Inflammatory macrophage (primary cell): Measurements from ENCODE around the gene MYMK.

Experiments used
- DNase-seq, 2 donors: peaks; one replicate each; pipeline ENCODE4 v3.0.0-alpha.2; 2020 to 2022

Gene MYMK

DNA sequence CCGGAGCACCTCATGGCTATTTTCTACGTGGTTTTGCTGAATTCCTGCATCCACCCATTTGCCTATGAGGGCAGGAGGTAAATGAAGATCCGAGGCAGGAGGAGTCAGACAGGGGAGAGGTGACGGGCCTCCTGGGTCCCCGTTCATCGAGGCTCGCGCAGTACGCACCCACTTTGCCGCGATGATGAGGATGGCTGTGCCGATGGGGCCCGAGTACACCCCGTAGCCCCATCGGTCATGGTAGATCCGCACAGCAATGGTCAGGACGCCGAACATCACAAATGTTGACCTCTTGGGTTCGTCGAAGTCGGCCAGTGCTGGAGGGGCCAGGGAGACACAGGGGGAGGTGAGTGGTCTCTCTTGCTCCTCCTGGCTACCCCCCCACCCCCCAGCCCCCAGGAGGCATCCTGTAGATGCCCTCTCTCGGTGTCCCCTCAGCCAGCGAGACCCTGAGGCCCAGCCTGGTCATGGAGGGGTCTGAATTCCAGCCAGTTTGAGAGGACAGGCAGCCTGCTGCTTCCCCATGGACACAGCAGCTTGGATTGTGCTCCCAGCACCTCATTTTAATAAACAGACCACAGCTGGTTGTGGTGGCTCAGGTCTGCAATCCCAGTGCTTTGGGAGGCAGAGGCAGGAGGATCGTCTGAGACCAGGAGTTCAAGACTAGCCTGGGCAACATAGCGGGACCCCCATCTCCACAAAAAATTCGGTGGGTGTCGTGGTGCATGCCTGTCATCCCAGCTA, 5.9 kb downstream of the MYMK start:
- DNase-seq, result no peak

DNA sequence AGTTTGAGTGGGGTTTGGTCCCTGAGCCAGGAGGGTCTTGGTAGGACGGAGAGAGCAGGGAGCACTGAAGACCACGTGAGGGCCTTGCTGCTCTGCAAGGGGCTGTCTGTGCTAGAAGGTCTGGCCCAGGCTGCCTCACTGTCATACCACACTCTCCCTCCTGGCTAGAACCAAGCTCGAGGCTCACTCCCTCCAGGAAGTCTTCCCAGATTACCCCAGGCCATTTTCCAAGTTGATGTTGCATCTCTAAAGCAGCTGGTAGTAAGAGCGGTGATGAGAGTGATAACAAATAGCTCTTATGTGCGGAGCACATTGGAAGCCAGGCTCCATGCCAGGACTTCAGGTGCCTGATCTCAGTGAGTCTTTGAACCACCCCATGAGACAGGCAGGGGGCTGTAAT, 6.6 kb downstream of the MYMK start:
- no peak for DNase-seq

DNA sequence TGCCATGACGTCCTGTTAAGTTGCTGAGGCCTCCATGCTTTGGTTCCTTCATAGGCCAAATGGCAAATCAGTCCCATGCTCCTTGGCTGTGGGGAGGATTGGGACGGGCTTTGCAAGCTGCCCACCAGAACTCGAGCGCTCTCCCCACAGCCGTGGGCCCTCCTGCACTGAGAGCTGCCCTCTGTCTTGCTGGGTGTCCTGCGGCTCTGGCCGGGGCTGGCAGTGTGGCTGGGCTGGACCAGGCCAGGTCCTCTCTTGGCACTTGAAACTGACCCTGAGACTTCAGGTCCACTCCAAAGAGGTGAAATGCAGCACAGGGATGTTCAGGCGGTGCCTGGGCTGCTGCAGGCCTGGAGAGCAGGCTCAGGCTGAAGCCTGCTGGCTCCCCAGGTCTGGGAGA, 7.0 kb downstream of the MYMK start:
- no peak for DNase-seq

DNA sequence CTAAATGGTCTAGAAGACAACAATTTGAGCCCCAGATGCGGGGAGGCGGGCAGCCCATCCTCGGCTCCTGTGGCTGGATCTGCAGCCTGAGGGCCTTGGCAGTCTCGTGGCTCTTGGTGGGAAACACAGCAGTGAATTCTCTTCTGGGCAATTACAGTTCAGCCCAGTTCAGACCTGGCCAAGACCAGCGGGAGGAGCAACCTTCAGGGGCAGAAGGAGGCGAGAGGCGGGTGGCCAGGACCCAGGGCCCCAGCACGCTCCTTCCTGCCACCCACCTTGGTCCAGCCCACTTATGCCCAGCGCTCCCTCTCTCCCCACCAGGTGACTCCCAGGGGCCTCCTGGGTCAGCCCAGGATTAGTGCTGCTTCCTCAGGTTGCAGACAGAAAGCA, 7.8 kb downstream of the MYMK start:
- no peak for DNase-seq

DNA sequence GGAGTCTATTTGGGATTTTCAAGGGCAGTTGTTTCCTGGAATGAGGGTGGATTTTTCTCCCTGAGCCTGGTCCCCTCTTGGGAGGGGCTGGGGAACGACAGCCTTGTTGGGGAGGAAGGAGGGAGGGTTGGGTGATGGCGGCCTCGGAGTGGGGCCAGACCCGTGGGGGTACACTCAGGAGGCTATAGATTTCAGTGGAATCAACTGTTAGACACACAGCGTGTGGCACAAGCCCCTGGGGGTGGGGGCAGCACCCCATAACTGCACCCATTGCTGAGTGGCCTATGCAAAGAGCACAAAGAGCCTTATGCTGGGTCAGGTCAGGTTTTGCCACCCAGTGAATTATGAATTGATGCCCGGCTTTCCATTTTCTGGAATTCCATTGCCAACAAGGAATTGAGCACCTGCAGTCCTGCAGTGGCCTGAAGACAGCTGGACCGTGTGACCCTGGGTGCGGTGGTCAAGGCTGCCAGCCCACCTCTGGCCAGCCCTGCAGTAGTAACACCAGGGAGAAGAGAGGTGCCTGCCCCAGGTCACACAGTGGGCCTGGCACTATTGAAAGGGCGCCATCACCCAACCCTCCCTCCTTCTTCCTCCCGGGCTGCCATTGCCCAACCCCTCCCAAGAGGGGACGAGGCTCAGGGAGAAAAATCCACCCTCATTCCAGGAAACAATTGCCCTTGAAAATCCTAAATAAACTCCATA, 8.4 kb downstream of the MYMK start:
- DNase-seq, result no peak

DNA sequence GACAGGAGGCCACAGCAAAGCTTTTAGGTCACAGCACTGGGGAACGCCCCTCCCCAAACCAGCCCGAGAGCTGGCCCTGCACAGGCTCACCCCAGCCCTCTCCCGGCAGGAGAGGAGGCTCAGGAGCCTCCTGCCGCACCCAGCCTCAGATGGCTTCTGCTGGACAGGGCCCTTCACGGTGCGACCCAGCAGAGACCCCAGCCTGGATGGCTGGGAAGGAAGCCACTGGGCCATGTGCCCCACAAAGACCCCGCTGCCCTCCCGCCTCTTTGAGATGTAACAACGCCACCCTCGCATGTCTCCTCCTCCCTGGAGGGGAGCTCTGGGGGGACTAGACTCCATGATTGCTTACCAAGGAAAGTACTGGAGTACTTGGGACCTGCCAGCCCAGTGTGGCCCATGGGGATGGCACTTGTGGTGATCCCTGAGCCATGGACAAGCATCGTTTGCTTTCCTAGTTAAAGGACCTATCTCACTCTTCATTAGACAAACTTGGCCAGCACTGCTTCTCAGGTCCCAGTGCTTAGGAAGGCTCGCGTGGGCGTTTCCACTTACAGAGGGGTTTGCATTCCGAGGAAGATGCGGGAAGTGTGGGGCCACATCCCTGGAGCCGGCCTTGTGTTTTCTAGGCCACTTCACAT, 9.0 kb downstream of the MYMK start:
- no peak for DNase-seq

DNA sequence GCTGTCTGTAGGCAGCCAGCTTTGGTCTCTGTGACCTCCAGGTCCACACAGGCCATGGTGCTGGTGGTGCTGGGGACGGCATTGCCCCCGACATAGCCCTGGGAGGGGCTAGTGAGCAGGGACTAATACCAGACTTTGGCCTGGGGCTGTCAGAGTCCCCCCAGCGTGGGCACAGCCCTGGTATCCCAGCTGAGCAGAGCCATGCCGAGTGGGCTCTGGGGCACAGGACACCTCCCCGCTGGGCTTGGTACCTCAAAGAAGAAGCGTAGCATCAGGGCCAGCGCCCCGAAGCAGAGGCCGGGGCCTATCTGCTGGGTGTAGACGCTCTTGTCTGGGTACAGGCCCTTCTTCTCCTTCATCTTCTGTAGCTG, 9.5 kb downstream of the MYMK start:
- no peak for DNase-seq

DNA sequence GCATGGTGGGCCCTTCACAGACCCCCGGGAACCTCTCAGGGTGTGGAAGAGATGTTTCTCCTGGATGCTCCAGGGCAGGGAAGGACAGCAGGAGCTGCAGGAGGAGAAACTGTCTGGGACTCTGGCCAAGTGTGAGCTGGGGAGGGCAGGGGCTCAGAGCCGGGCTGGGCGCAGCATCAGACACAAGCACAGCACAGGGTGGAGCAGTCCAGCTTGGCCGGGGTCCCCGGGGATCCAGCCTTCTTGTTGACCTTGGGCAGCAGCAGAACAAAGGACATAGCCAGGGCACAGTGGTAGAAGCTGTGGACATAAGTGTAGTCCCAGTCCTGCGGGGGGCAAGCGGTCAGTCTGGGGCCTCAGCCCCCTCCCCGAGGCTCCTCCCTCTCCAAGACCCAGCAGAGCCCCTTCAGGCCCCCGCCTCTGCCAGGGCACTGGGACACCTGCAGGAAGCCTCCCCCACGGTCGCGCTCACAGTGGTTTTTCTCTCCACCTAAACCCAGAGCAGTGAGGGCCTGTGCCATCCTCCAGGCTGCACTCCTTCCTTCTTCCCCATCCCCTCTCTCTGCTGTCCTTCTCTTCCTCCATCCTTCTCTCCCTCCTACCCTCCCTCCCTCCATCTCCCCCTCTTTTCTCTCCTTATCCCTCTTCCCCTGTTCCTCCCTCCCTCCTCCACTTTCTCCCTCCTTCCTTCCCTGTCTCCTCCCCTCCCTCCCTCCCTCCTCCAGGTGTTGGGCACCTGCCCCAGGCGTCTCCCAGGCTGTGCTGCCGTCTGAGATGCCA, 10.1 kb downstream of the MYMK start:
- DNase-seq, result no peak

DNA sequence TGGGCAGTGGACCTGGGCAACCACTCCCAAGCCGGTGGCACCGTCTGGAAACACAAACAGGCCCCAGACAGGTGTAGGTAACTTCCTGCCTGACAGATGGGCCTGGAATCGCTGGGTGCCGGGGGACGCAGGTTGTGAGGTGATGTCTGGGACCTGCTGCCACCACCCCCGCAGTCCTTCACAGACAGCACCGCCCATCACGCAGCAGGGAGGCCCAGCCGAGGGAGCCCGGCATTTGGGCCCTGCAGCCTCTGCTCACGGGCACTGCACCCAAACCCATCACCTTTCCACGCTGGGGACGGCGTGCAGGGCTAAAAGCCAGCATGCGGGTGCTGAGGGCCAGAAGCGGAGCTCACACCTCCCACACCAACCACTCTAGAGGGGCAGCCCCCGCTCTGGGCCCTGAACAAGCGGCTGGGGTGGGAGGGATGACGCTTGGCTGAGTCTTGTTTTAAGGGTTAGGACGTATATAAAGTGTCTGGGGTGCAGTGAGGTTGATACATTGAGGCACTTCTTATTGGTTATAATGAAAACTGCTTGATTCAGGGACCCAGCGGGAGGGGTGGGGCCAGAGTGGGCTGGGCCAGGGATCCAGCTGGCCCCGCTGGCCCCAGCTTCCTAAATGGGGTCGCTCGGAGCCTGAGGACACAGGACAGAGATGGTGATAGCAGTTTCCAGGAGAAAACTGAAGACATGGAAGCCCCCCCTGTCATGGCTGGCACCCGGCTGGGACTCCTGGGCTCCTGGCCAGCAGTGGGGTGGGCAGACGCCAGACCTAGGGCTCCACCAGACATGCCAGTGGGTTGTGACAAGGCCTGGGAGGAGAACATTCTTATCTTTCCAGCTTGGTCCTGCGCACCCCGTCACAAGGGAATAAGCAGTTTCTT, 11.3 kb downstream of the MYMK start:
- no peak for DNase-seq

DNA sequence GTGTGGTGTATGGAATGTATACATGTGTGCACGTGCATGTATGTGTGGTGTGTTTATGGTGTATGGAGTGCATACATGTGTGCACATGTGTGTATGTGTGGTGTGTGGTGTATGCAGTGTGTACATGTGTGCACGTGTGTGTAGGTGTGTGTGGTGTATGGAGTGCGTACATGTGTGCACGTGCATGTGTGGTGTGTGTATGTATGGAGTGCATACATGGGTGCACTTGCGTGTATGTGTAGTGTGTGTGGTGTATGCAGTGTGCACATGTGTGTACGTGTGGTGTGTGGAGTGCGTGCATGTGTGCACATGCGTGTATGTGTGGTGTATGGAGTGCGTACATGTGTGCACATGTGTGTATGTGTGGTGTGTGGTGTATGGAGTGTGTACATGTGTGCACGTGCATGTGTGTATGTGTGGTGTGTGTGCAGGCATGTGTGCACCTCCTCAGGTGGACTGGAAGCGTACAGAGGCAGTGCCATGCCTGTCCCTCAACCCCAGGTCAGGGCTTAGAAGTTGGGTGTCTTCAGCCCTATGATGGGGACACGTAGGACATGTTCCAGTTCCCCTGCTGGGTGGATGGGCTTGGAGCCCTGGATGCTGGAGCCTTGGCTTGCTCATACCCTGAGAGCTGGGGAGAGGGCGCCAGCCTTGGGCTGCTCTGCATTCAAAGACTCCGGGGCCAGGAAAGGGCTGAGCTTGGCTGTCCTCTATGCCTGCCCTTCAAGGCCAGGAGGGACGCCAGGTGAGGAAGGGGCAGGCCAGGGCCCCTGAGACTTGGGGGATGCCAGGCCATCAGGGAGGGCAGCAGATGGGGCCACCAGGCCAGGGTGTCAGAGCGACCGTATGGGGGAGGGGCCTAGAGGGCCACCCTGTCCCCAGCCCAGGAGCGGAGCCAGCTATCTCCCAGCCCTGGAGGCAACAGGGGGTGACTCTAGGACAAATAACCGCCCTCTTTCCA, 12.2 kb downstream of the MYMK start:
- DNase-seq, result no peak

DNA sequence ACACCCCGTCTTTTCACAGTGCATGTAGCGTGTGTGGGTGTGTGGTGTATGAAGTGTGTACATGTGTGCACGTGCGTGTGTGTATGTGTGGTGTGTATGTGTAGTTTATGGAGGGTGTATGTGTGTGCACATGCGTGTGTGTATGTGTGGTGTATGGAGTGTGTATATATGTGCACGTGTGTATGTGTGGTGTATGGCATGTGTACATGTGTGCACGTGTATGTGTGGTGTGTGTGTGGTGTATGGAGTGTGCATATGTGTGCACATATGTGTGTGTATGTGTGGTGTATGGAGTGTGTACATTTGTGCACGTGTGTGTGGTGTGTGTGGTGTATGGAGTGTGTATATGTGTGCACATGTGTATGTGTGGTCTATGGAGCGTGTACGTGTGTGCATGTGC, 13.2 kb downstream of the MYMK start:
- no peak for DNase-seq

DNA sequence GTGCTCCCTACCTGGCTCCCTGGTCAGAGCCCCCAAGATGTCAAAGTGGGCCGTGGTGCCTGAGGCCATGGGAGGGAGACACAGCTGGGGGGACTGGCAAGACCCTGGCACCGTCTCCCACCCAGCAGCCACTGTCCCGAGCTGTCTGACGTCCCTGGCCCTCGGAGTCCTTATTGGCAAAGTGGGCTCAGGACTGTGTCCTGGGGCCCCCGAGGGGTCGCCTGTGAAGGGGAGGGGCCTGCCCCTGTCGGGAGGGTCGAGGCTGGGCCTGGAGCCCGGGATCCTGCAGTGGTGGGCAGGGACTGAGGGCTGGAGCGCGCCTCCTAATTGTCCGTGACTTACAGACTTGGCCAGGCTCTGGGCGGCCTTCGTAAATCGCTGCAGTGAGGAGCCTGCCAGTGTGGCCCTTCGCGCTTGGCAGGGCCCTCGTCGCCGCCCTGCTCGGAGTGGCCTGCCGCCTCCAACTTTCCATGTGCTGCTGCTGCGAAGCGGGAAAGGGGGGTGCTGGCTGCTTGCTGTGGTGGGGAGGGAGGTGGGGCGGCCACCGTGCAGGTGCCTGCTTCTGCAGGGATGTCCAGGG, 13.7 kb downstream of the MYMK start:
- no peak for DNase-seq

DNA sequence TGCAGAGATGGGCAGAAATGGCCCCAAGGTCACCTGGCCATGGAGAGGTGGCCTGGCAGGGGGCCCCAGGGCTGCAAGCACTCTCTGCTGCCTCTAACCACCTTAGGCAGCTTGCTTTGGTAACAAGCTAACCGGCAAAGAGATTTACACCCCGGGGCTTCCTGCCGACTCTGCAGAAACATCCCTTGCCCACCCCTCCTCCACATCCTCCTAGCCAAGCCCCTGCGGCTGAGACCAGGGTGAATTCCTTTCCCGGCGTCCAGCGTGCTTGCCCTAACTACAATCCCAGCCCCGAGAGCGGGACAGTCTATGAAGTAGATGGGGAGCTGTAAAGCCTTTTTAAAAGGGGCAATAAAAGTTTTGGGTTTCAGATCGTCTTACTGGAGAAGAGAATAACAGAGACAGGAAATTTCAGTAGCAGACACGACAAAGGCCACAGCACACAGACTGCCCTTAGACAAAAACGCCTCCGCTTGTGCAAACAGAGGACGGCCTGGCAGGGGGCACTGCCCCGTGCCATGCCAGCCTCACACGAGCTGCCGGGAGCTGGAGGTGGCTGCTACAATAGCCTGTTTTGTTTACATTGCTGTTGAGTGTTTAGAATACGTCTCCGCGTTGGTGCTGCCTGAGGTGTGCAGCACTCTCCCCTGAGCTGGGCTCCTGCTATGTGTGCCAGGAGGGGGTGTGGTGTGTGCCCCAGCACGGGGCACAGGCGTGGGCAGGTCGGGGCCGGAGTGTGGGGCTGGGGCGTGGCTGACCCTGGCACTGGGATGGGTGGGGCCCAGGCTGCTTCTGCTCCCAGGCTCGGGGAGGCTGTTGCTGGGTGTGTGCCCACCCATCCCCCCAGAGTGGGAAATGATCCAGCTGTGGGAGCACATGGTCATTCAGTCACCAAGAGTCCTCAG, 15.3 kb downstream of the MYMK start:
- no peak for DNase-seq

DNA sequence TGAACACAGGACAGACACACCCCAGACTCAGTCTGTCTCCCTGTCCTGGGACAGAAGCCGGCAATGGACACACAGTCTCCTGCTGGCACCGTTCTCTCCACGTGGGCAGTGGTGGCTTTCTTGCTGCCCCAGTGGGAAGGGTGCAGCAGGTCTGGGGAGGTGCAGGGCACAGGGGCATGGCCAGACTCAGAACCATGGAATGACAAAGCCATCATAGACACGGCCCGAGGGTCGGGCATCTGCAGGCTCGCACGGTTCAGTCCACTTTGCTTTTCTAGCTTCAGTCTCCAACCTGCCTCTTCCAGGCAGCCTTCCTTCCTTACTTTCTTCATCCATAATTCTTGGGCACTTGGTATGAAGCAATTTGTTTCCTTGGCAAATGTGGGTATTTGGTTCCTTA, 16.7 kb downstream of the MYMK start:
- DNase-seq, result no peak

DNA sequence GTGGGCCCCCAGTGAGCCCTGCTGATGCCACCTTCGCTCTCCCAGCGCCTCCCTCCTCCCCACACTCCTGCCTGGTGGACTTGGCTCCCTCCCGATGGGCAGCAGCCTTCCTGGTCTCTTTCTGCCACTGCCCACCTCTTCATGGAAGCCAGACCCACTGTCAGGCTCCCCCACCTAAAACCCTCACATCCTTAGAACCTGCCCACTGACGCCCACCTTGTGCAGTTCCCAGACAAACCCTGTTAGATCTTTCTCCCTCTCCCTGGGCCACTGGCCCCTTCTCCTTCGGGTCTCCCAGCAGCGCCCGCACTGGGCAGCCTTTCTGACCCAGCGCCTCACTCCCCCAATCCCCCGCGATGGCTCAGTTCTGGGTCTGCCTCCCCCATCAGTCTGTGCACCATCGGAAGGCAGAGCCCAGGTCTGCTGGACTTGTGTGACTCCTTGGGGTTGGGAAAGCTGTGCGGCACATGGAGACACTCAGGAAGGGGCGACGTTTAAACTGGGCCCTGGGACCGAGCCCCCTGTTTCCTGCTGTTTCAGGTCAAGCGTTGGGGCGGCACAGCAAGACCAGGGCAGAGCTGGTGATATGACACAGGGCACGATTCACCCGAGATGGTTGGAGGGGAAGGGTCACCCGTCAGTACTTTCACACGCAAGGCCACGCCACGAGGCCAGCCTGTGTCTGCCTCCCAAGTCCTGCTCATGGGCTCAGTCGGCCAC, 17.4 kb downstream of the MYMK start:
- no peak for DNase-seq

DNA sequence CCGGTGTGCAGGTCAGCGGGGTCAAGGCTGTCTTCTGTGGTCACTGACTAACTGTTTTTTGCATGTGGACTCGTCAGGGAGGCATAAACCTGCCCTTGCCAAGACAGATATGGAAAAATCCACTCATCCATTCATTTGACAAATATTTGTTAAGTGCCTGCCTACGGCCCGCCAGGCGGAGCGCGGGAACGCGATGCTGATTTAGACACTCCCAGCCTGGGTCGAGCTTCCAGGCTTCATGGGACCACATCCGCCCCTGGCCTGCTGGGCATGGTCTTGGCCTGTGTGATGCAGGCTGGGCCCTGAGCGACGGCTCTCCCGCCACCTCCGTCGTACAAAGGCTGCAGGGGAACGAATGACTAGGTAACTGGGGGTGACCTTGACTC, 18.1 kb downstream of the MYMK start:
- no peak for DNase-seq

DNA sequence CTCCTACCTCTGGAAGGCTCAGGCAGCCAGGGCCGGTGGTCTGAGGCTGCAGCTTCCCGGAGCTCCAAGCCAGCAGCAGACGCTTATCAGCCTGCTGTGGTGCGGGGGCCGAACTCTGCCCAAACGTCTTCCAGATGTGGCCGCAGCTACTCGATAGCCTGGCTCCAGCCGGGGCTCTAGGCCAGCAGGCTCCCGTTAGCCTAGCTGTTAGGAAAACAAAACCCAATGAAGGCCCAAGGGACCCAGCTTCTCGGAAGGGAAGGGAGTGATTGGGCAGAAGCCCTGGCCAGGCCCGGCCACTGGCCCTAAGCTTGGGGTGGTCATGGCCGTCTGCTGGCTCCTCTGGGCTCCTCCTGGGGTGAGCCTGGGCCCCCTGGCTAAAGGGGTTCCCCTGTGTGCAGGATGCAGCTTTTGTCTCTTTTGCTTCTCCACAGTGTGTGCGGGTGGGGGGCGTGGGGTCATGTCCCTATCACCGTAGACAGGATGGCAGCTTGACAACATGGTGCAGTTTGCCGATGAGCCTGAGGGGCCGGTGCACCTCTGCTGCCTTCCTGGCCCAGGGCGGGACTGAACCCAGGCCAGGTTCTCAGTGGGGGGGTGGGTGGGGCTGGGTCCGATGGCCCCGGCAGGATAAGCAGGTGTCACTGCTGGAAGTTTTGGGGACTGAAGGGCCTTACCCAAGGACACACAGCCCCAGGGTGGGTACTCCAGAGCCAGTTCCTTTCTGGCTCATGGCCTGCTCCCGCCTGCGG, 18.7 kb downstream of the MYMK start:
- DNase-seq, result no peak

DNA sequence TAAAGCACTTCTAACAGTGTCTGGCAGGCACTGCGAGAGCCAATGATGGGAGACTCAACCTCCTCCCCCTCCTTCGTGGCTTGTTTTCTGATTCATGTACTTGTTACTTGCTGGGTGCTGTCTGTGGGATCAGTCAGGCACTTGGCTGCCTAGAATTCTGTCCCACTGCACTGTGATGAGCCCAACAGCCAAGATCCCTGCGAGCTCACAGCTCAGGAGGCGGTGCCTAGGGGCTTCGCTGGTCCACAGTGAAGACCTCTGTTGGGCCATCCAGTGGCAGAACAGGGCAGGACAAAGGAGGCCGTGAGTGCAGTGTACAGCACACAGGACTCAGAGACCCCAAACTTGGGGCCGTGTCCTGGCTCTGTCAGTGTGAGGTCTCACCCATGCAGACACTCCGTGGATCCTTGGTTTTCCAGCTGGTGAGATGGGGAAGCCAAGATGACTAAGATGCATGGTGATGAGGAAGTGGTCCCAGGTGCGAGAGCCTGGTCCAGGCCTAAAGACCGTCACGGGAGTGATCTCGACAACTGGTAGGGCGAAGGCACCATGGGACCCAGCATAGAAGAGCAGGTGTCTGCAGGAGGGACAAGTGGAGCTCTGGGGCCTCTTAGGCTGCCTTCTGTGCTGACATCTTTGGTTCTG, 19.5 kb downstream of the MYMK start:
- DNase-seq, result no peak
